A673 (cell line): Measurements from ENCODE around the gene MAPK4.

ENCODE experiments used
- EZH2 ChIP-seq: fragments of 200-600 bp; sonication (generic); IDR thresholded peaks from 2 replicates; pipeline ENCODE4 v1.6.1; 2017; ENCODE audit warnings: borderline replicate concordance, low read depth, mild to moderate bottlenecking, mixed read lengths, antibody characterized with exemption, low read length; ENCODE audit not compliant: poor library complexity, severe bottlenecking
- TF ChIP-seq, protein P1 (sequence below): fragments of 300-800, 200-600 bp; sonication (generic); conservative IDR thresholded peaks from 2 replicates; pipeline ENCODE4 v1.5.1; 2017; ENCODE audit warnings: low read depth, mild to moderate bottlenecking, antibody characterized with exemption, low read length, moderate library complexity, mixed read lengths

- TF ChIP-seq, protein P1, sequence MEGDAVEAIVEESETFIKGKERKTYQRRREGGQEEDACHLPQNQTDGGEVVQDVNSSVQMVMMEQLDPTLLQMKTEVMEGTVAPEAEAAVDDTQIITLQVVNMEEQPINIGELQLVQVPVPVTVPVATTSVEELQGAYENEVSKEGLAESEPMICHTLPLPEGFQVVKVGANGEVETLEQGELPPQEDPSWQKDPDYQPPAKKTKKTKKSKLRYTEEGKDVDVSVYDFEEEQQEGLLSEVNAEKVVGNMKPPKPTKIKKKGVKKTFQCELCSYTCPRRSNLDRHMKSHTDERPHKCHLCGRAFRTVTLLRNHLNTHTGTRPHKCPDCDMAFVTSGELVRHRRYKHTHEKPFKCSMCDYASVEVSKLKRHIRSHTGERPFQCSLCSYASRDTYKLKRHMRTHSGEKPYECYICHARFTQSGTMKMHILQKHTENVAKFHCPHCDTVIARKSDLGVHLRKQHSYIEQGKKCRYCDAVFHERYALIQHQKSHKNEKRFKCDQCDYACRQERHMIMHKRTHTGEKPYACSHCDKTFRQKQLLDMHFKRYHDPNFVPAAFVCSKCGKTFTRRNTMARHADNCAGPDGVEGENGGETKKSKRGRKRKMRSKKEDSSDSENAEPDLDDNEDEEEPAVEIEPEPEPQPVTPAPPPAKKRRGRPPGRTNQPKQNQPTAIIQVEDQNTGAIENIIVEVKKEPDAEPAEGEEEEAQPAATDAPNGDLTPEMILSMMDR = no peak
- no peak for TF ChIP-seq EZH2
These were observed 87.9 kb downstream of the MAPK4 start for GRCh38 chr18:50647792-50648191.
